Uterus (tissue), 2 donors: ENCODE results near the gene PID1.

Experiments
- CTCF ChIP-seq, 4 experiments: fragments of 200-600 bp in 2 of 4; fragments of 450-650 bp in 2 of 4; sonication (generic) in 2 of 4; IDR thresholded peaks; one replicate each; pipeline ENCODE4 v1.5.1; 2016 to 2019; ENCODE audit warnings: antibody characterized with exemption in 4 of 4, mild to moderate bottlenecking in 2 of 4, moderate library complexity in 1 of 4
- POLR2A ChIP-seq, 2 donors: fragments of 450-650 bp; IDR thresholded peaks; one replicate each; pipeline ENCODE4 v1.6.1; 2016; ENCODE audit warnings: antibody characterized with exemption in 2 of 2, mild to moderate bottlenecking in 1 of 2, moderate library complexity in 1 of 2

- TF ChIP-seq CTCF (IDR thresholded peaks at IDR 0.05) (no peak), POLR2A (IDR thresholded peaks at IDR 0.05) (no peak)
Measured at GRCh38 chr2:229127471-229127870, 143.6 kb downstream of the PID1 start.
